ENCODE results near the gene ARHGAP42. TPM values are rescaled to one million over a fixed set of nuclear protein-coding genes. Genes with fewer than 3 reads are reported as not detected.

The ARHGAP42 gene
- total RNA-seq, 2 donors from 2014 or later = 5.6 to 13.8 TPM

- DNase-seq (ENCODE audit: low spot score) (no peak), ATAC-seq (ENCODE audit: insufficient number of reproducible peaks, low FRiP score, low read depth) (no peak)
- no peaks in the 10 kb centered on the region for H3K36me3 ChIP-seq
- no peak overlapping the region for H3K4me3 ChIP-seq
- H3K27me3 ChIP-seq (replicated peaks; ENCODE audit: insufficient read depth) = no peaks in the 10 kb centered on the region
- TF ChIP-seq CTCF (IDR thresholded peaks at IDR 0.05) = no peak
- H3K9me3 ChIP-seq = peaks cover 5% of the 10 kb centered on the region
- H3K27ac ChIP-seq = no peak overlapping the region
- peaks cover 0 to 11% of the 10 kb centered on the region in 2 donors for H3K4me1 ChIP-seq (ENCODE audit: control insufficient read depth in 1 of 2, low read depth in 2 of 2)
Measured at GRCh38 chr11:100964435-100964834, 277.3 kb downstream of the ARHGAP42 start.

- Histone ChIP-seq H3K4me3 (no peak overlapping the region), H3K36me3 (no peaks in the 10 kb centered on the region), H3K27ac (no peak overlapping the region), H3K4me1 (ENCODE audit: control insufficient read depth in 1 of 2, low read depth in 2 of 2) (peaks cover 0 to 6% of the 10 kb centered on the region in 2 donors), H3K9me3 (peaks cover 8% of the 10 kb centered on the region), H3K27me3 (replicated peaks; ENCODE audit: insufficient read depth) (no peaks in the 10 kb centered on the region)
- ATAC-seq (ENCODE audit: insufficient number of reproducible peaks, low FRiP score, low read depth) = no peak
- no peak for DNase-seq (ENCODE audit: low spot score)
- no peak for TF ChIP-seq CTCF (IDR thresholded peaks at IDR 0.05)
Measured at GRCh38 chr11:100965346-100965745, 278.3 kb downstream of the ARHGAP42 start.

- Histone ChIP-seq H3K27me3 (replicated peaks; ENCODE audit: insufficient read depth) (no peaks in the 10 kb centered on the region), H3K36me3 (no peaks in the 10 kb centered on the region), H3K4me3 (no peak overlapping the region), H3K27ac (no peak overlapping the region), H3K9me3 (peaks cover 8% of the 10 kb centered on the region), H3K4me1 (ENCODE audit: control insufficient read depth in 1 of 2, low read depth in 2 of 2) (peaks cover 0 to 6% of the 10 kb centered on the region in 2 donors)
- no peak for TF ChIP-seq CTCF (IDR thresholded peaks at IDR 0.05)
- DNase-seq (ENCODE audit: low spot score) (no peak), ATAC-seq (ENCODE audit: insufficient number of reproducible peaks, low FRiP score, low read depth) (no peak)
Measured at GRCh38 chr11:100966366-100966765, 279.3 kb downstream of the ARHGAP42 start.

- DNase-seq (ENCODE audit: low spot score) (no peak), ATAC-seq (ENCODE audit: insufficient number of reproducible peaks, low FRiP score, low read depth) (no peak)
- no peak overlapping the region for H3K27ac ChIP-seq
- peaks cover 8% of the 10 kb centered on the region for H3K9me3 ChIP-seq
- TF ChIP-seq CTCF (IDR thresholded peaks at IDR 0.05) = no peak
- H3K36me3 ChIP-seq = no peaks in the 10 kb centered on the region
- no peaks in the 10 kb centered on the region for H3K27me3 ChIP-seq (replicated peaks; ENCODE audit: insufficient read depth)
- no peak overlapping the region for H3K4me3 ChIP-seq
- peaks cover 0 to 5% of the 10 kb centered on the region in 2 donors for H3K4me1 ChIP-seq (ENCODE audit: control insufficient read depth in 1 of 2, low read depth in 2 of 2)
Measured at GRCh38 chr11:100969008-100969407, 281.9 kb downstream of the ARHGAP42 start.

DNA sequence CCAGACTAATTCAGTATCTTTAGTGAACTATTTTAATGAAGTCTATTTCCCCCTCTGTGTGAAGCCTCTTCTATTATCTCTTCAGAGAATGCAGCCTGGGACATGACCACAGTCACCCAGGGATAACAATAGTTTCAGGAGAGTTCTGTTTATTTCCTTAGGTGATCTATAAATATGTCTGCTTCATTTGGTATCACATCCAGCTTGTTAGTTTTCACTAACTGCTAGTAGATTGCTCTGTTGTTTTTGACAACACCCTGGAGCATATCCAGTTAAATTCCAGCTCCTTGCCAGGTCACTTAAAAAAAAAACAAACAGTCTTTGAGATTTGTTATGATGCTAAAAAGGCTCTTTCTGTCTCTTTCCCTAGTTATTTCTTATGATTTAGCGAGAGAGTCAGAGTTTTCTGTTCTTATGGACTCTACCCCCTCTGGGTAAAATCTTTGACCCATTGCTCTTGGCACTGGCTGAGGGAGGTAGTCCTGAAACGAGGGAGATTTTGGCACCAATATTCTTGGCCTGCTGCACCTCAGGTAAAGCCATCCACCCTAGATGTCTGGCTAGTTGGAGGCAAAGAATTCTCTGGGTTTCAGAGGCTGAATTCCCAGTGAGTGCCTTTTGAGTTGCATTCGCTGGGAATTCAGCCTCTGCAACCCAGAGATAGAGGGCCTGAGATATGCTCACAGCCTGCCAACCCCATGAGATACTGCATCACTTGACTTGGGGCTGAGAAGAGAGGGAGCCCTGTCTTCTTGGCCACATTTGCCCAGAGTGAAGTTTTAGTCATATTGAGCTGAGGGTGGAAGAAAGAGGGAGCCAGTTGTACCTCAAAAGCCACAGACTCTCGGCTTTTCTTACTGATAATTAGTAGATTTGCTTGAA, 283.4 kb downstream of the ARHGAP42 start:
- ATAC-seq (ENCODE audit: insufficient number of reproducible peaks, low FRiP score, low read depth) = no peak
- TF ChIP-seq CTCF (IDR thresholded peaks at IDR 0.05) = no peak
- no peak for DNase-seq (ENCODE audit: low spot score)
- no peaks in the 10 kb centered on the region for H3K36me3 ChIP-seq
- no peaks in the 10 kb centered on the region for H3K4me1 ChIP-seq (ENCODE audit: control insufficient read depth in 1 of 2, low read depth in 2 of 2)
- H3K4me3 ChIP-seq = no peak overlapping the region
- peaks cover 8% of the 10 kb centered on the region for H3K9me3 ChIP-seq
- H3K27me3 ChIP-seq (replicated peaks; ENCODE audit: insufficient read depth) = no peaks in the 10 kb centered on the region
- H3K27ac ChIP-seq = no peak overlapping the region
